ENCODE measurements around the gene MCF2L2. TPM values are rescaled to one million over a fixed set of nuclear protein-coding genes. Genes with fewer than 3 reads are reported as not detected.
A peak's percentile ranks its signal among the peaks of the same experiment; 100 is the strongest.

The MCF2L2 gene
- total RNA-seq, 3 donors from 2014 or later (not counting 1 experiment from before 2014, with no cell fraction given): 2.2 to 4.9 (median 2.7) TPM

DNA sequence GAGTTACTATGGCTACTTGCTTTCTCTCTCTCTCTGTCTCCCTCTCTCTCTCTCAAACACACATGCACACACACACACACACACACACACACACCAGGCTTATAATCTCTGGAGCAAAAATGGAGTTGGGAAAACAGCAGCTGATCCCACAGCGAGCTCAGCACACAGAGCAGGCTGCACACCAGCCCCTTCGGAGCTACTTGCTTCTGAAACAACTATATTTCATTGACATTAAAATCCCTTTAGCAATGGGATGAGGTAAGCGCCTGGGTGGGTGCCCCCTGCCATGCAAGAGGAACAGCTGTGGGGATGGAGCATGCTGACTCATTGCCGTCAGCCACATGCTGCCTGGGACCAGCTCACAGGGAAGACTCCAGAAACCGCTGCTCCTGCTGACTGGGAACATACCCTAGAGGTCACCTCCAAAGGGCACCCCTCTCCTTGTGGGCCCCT is 129.7 kb downstream of the MCF2L2 start:
- Mint-ChIP-seq H3K27ac (no peak overlapping the region), H3K9me3 (no peaks in the 10 kb centered on the region), H3K36me3 (no peaks in the 10 kb centered on the region), H3K4me1 (peaks cover 7 to 13% of the 10 kb centered on the region in 2 donors), H3K4me3 (no peak overlapping the region), H3K27me3 (ENCODE audit: low read depth in 2 of 2) (peaks cover 0 to 2% of the 10 kb centered on the region in 2 donors)
- WGBS (ENCODE audit: insufficient coverage): 55% methylated on average over 5 of the region's 5 CpGs
- Histone ChIP-seq H3K27ac (ENCODE audit: low read length) (no peak overlapping the region), H3K27me3 (ENCODE audit: control insufficient read depth, insufficient read depth, low read length) (no peaks in the 10 kb centered on the region), H3K4me3 (ENCODE audit: low read length) (no peak overlapping the region), H3K9me3 (ENCODE audit: control insufficient read depth, insufficient read depth, low read length) (no peaks in the 10 kb centered on the region), H3K36me3 (ENCODE audit: control insufficient read depth, insufficient read depth, low read length) (no peaks in the 10 kb centered on the region), H3K4me1 (ENCODE audit: control insufficient read depth, insufficient read depth, low read length) (no peaks in the 10 kb centered on the region)
- TF ChIP-seq, protein P1, sequence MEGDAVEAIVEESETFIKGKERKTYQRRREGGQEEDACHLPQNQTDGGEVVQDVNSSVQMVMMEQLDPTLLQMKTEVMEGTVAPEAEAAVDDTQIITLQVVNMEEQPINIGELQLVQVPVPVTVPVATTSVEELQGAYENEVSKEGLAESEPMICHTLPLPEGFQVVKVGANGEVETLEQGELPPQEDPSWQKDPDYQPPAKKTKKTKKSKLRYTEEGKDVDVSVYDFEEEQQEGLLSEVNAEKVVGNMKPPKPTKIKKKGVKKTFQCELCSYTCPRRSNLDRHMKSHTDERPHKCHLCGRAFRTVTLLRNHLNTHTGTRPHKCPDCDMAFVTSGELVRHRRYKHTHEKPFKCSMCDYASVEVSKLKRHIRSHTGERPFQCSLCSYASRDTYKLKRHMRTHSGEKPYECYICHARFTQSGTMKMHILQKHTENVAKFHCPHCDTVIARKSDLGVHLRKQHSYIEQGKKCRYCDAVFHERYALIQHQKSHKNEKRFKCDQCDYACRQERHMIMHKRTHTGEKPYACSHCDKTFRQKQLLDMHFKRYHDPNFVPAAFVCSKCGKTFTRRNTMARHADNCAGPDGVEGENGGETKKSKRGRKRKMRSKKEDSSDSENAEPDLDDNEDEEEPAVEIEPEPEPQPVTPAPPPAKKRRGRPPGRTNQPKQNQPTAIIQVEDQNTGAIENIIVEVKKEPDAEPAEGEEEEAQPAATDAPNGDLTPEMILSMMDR (IDR thresholded peaks at IDR 0.05): no peak
- DNase-seq (no peak), ATAC-seq (peak in 1 of 3 donors; percentile 49)
- intact Hi-C loops (cut with micrococcal nuclease): no loop called here

GRCh38 chr3:183296944-183297343 is 131.5 kb downstream of the MCF2L2 start:
- Histone ChIP-seq H3K27ac (ENCODE audit: low read length) (no peak overlapping the region), H3K9me3 (ENCODE audit: control insufficient read depth, insufficient read depth, low read length) (no peaks in the 10 kb centered on the region), H3K4me1 (ENCODE audit: control insufficient read depth, insufficient read depth, low read length) (no peaks in the 10 kb centered on the region), H3K4me3 (ENCODE audit: low read length) (no peak overlapping the region), H3K27me3 (ENCODE audit: control insufficient read depth, insufficient read depth, low read length) (no peaks in the 10 kb centered on the region), H3K36me3 (ENCODE audit: control insufficient read depth, insufficient read depth, low read length) (no peaks in the 10 kb centered on the region)
- DNase-seq: no peak
- no peaks in the 10 kb centered on the region for H3K27me3 Mint-ChIP-seq (ENCODE audit: low read depth in 2 of 2)
- TF ChIP-seq, protein P1 (IDR thresholded peaks at IDR 0.05): no peak
- H3K4me3 Mint-ChIP-seq: no peak overlapping the region
- H3K9me3 Mint-ChIP-seq: no peaks in the 10 kb centered on the region
- peaks cover 6 to 8% of the 10 kb centered on the region in 2 donors for H3K4me1 Mint-ChIP-seq
- H3K36me3 Mint-ChIP-seq: no peaks in the 10 kb centered on the region
- WGBS (ENCODE audit: insufficient coverage): 94% methylated on average over 12 of the region's 12 CpGs
- intact Hi-C loops (cut with micrococcal nuclease): no loop called here
- ATAC-seq: no peak
- no peak overlapping the region for H3K27ac Mint-ChIP-seq

DNA sequence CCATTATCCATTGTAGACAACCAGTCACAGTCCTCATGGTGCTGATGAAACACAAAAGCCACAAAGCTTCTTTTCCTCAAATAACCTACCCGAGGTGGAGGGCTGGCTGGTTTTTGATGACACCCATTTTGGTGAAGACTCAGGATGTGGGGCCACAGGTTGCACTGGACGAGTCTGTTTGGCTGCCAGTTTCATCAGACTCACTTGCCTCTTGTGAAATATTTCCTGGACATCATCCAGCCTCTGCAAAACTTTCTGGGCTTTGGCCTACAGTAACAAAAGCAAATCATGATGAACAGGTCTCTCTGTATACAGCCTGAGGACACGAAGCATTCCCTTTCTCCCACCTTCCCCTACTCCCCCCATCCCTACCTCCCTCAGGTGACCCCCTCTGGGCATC is 133.2 kb downstream of the MCF2L2 start:
- no peak overlapping the region for H3K4me3 Mint-ChIP-seq
- no peaks in the 10 kb centered on the region for H3K36me3 Mint-ChIP-seq

More for the DNA sequence above, 133.2 kb downstream of the MCF2L2 start:
- no peak overlapping the region for H3K4me3 ChIP-seq (ENCODE audit: low read length)
- no peak for ATAC-seq
- no peaks in the 10 kb centered on the region for H3K27me3 ChIP-seq (ENCODE audit: control insufficient read depth, insufficient read depth, low read length)
- H3K9me3 ChIP-seq (ENCODE audit: control insufficient read depth, insufficient read depth, low read length): no peaks in the 10 kb centered on the region
- no peak for DNase-seq
- H3K27ac ChIP-seq (ENCODE audit: low read length): no peak overlapping the region
- no peaks in the 10 kb centered on the region for H3K4me1 Mint-ChIP-seq
- intact Hi-C loops (cut with micrococcal nuclease): no loop called here
- WGBS (ENCODE audit: insufficient coverage): 54% methylated on average over 3 of the region's 3 CpGs
- H3K4me1 ChIP-seq (ENCODE audit: control insufficient read depth, insufficient read depth, low read length): no peaks in the 10 kb centered on the region
- no peak overlapping the region for H3K27ac Mint-ChIP-seq
- no peaks in the 10 kb centered on the region for H3K27me3 Mint-ChIP-seq (ENCODE audit: low read depth in 2 of 2)
- H3K9me3 Mint-ChIP-seq: no peaks in the 10 kb centered on the region
- TF ChIP-seq, protein P1 (IDR thresholded peaks at IDR 0.05): no peak
- no peaks in the 10 kb centered on the region for H3K36me3 ChIP-seq (ENCODE audit: control insufficient read depth, insufficient read depth, low read length)

Data from natural killer cell (primary cell).